NOMO-1 (cell line): Measurements from ENCODE around the gene ITPR1.
A peak's percentile ranks its signal among the peaks of the same experiment; 100 is the strongest.
"Not testable (repeated sequence)": the region's sequence is repeated elsewhere in the genome, so short reads cannot be mapped to it uniquely, and the experiment has no call there.

Experiments
- DNase-seq, 2 experiments: peaks; one replicate each; lab custom pipeline; 2025; ENCODE audit not compliant: unreplicated experiment in 2 of 2; lab: John Stamatoyannopoulos, UW

The ITPR1 gene

DNA sequence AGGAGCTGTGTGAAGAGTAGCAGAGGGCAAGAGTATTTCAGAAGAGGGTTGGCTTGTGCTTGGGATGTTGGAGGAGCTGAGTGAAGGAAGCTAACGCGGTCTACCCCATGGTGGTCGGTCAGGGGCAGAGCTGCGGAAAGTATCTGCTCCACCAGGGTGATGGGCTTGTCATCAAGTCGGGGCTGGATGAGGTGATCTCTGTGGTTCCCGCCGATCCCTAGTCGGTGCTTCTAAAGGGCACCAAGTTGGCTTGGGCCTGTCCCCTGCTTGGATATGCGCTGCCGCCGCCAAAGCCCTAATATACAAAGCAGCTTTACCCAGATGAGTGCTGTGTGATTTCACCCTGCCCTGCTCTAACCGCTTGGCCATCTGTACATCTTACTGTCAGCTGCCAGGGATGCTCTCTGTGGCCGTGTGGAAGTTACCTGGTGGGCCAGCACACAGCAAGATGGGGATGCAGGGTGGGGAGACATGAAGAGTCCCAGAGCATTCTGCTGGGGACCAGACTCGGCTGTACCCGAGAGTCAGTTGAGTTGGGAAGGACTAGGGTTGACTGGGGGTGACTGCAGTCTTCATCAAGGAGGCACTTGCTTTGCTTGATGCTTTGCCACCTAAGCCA is 260.0 kb downstream of the ITPR1 start:
- DNase-seq = no peak

DNA sequence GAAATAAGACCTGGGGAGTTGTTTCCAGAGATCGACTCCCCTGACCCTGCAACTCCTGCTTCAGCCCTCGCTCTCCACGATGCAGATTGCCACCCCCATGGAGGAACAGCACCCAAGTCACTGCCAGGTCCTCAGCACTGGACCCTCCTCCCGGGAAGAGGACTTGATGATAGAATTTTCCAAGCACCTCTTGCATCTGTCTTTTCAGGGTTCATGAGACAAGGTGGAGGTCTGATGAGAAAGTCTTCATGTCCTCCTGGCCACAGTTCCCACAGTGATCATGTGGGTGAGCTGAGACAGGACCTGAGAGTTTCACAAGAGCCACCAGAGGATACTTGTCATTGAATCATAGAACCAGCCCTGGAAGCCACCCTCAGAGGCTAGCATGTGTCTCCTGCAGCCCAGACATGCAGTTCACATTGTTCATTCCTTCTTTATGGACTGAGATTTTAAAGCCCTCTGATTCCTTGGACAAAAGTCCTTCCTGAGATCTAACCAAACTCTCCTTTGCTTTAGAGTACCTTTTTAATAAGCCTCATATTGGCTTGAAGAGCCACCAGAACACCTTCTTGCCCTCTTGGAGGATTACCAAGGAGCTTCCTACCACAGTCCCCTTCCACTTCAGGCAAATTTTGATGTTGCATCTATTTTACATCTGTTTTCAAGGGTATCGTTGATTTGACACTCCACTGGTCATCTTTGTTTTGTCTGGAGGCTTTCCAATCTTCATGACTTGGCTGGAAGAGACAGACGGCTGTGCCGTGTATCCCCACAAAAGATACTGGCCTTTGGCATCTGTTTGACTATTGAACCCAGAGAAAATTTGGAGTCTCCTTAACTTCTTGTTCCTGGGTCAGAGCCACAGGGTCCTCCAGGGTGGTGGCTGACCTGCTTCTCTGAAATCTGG is 261.3 kb downstream of the ITPR1 start:
- DNase-seq = peak in 1 of 2 experiments; percentile 39

DNA sequence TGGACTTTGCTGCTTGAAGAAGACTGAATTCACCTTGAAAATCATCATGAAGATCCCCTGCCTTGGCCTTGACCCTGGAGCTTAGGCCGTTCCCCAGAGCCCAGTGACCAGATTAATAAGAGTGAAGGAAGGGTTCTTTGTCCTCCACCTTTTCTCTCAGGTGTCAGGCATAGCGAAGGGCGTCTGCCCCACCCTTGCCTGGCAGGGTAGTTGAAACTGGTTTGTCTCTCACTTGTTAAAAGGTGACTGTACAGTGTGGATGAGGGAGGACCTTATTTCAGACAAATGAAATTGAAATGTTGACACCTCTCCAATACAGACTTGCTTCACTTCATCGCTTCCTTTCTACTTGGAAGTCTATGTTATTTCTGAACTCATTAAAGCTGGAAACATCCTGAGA is 262.4 kb downstream of the ITPR1 start:
- DNase-seq = no peak

DNA sequence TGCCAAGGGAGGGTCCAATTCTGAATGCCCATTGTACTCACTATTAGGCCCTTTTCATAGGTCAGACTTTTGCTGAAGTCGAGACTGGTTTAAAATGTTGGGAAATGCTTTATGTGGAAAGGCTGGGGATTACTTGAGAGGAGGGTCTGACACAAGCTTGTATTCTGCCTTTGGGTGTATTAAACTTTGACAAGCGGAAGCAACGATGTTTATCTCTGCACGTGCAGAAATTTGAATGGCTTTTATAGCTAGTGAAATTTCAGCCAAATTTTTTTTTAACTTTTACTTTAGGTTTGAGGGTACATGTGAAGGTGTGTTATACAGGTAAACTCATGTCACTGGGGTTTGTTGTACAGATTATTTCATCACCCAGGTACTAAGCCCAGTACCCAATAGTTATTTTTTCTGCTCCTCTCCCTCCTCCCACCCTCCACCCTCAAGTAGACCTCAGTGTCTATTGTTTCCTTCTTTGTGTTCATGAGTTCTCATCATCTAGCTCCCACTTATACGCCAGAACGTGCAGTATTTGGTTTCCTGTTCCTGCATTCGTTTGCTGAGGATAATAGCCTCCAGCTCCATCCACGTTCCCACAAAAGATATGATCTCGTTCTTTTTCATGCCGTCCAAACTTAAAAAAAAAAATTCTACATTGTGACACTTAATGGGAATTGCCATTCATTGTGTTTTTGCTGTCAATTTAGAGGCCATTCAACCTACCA is 263.1 kb downstream of the ITPR1 start:
- DNase-seq = no peak

DNA sequence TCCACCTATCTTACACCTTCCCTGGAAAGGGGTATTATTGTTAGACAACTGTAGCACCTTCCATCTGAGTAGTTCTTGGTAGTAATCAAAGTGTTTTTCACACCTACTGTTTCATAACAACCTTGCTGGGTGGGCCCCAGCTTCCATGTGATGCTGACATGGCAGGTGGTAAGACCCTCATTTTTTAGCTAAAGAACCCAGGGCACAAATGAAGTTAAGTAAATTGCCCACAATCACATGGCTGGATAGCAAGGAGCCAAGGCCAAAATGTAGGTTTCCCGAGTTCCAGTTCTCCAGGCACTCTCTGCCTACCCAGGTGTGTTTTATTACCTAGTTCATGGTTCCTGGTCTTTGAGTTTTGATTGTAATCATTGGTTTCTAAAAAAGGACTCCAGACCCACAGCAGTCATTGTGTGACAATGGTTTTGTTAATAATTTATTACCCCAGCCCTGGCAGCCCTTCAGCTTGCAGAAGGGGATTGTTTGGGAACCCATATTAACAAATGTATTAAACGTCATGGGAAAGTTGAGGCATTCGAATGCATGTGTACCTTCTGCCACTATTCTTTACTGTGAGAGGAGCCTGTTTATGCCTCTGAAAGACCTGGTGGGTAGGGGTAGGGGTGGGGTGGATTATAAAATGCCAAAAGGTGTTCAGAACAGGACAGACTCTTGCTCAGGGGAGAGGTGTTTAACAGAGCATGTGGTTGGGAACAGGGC is 263.9 kb downstream of the ITPR1 start:
- DNase-seq = no peak

DNA sequence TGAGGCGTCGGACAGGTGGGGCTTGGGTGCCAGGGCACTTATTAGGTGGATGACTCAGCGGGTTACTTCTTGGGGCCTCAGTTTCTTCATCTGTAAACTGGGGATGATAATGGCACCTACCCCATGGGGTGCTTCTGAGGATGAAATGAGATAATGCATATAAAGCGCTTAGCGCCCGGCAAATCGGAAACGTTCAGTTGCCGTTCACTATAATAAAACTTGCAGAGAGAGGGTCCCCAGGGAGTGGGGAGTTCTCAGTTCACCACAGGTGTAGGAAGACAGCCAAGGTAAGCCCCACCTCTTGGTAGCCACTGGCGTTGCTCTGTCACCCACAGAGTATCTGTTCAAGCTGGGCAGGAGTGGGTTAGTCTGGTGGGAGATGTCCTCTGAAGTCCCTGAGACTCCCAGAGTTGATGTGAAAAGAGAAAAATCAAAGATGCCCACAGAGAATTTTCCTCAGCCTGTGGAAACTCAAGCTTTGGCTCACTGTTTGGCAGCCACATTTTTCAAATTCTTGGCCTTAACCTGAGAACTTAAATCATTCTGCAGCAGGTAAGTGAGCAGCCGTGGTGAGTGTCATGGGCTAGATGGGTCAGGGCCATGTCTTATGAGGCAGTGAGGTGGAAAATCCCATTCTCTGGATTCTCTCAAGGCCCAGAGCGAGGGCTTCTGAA is 264.6 kb downstream of the ITPR1 start:
- DNase-seq = no peak

DNA sequence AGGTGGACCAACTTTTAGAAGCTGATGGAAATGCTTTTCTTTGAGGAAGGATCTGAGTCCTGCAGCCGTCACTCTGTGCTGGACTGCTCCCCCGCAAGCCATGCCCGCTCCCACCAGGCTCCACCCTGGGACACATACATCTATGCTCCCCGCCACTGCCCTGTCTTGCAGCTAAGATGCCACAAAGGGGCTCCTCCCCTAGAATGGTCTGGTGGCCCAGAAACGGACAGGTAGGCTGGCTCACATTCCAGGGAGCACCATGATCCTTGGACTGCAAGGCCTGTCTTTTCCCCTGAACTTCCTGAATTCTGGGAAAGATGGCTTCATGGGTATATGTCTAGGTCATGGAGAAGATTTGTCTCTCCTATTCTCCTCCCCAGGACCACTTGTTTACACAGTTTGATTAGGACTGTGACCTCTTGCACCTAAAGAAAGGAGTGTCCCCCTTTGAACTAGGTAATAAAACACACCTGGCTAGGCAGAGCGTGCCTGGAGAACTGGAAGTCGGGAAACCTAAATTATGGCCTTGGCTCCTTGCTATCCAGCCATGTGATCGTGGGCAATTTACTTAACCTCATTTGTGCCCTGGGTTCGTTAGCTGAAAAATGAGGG is 265.2 kb downstream of the ITPR1 start:
- DNase-seq = no peak

DNA sequence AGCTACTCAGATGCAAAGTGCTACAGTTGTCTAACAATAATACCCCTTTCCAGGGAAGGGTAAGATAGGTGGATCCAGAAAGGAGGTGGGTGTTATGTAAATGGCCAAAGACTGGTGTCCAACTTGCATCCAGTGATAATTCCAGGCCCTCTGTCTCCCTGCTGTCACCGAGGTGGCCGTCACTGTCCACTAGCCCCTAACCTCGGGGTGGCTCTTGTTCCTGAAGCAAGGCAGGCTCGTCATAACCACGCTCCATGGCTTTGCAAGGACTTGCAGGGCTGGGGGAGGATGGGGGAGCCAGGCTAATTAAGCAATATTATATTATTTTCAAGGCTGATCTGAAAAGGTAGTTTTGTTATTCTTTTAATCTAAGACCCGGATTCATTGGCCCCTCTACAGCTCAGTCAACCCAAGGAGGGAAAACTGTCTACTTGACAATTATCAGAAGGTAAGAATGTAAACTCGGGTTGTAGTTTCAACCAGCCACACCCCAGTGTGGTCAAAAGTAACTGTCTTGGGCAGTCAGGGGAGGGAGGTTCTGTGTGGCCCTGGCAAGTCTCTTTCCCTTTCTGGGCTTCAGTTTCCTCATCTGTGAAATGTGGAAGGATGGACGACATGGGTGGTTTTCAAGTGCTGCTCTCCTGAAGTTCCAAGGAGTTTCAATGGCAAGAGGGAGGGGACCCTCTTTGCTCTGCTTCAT is 266.0 kb downstream of the ITPR1 start:
- DNase-seq = peak; percentile 9 to 16

DNA sequence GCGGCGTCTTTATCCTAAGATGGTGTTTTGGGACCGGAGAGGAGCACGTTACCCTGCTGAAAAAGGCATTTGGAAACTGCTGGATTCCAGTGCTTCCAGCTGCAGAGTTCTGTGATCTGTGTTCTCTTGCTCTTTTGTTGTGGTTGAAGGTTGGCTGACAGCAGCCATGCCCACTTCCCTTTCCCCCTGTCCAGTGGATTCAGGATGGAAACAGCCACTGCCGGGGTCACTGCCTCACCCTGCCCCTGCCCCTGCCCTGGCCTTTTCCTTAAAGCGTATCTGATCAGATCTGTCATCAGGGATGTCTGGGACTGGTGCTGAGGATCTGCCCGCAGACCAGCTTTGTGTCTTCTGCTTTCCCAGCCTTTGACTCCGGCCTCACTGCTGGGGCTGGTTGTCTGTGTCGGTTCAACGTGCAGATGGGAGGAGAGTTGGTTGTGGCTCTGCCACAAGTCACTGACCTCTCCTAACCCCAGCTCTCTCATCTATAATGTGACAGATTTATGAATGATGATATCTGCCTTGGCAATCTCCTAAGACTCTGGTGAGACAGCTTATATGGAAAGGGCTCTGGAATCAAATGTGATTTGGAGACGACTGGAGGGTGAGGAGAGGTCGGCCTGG is 266.7 kb downstream of the ITPR1 start:
- peak; percentile 18 to 33 for DNase-seq

DNA sequence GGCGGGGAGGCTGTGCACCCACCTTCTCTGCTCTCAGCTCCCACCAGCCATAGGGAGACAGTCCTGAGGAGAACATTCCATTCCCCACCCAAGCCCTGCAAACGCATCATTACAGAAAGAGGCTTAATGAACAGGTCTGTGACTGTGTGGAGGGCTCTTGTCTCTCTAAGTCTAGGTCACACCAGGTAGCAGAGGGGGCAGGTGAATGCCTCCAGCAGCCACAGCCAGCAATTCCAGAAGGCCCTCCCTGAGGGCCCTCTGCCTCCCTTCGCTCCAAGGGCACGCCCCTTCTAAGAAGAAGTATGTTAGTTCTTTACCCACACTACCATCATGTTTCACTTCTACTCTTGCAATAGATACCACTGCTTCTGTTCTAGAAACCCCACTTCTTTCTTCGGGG is 268.6 kb downstream of the ITPR1 start:
- DNase-seq = no peak

DNA sequence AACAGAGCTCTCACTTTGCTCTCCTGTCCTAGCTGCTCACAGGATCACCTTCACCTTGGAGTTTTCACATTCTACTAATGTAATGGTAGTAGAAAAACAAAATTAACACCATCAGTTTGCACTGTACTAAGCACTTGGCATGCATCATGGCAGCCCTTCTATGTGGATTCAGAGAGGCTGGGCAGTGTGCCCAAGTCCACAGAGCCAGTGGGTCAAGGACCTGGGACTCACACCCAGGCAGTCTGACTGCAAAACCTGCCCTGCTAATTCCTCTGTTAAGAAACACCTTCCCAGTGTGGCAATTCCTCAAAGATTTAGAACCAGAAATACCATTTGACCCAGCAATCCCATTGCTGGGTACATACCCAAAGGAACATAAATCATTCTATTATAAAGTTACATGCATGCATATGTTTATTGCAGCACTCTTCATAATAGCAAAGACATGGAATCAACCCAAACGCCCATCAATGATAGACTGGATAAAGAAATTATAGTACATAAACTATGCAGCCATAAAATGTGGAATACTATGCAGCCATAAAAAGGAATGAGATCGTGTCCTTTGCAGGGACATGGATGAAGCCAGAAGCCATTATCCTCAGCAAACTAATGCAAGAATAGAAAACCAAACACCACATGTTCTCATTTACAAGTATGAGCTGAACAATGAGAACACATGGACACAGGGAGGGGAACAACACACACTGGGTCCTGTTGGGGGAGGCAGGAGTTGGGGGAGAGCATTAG is 269.5 kb downstream of the ITPR1 start:
- not testable (repeated sequence) for DNase-seq

DNA sequence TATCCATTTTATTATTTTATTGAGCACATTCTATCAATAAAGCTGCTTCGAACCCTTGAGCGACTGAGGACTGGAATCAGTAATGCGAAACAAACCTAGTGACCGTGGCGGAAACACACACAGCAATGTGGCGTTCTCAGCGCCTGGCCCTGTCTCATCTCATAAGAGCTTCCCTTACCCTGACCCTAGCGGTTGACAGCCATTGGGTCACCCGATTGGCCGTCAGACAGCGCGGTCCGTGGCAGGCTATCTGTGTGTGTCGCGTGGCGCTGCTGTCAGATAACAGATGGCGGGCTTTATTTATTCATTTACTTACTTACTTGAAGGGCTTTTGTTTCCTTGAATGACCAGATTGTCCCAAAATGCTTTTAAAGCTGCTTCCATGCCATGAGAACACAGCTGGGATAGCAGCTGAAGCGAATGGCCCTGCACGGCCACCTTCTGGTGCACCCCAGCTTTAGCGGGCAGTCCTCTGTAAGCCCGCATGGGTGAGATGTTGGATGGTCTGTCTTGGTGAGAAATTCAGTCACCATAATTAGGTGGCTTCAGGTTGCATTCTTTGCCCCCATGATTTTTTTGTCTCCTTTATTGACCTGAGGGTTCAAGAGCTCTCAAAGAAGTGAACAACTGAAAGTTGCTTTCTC is 270.6 kb downstream of the ITPR1 start:
- DNase-seq = no peak

DNA sequence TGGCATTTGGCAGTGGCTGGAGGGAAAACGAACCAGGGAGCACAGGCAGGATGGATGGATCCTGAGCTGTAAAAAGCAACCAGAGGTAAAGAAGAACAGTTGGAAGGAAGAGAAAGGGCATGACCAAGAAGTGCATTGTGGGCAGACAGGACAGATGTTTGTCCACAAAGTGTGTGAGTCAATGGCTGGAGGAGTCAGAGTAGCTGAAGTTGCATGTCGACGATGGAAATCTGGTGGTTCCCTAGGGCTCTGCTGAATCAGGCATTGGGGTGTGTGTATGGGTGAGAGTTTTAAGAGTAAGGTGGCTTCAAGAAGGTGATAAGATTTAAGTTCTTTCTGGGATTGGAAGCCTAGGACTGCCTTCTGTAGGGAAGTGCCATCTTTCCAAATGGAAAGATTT is 272.1 kb downstream of the ITPR1 start:
- no peak for DNase-seq

DNA sequence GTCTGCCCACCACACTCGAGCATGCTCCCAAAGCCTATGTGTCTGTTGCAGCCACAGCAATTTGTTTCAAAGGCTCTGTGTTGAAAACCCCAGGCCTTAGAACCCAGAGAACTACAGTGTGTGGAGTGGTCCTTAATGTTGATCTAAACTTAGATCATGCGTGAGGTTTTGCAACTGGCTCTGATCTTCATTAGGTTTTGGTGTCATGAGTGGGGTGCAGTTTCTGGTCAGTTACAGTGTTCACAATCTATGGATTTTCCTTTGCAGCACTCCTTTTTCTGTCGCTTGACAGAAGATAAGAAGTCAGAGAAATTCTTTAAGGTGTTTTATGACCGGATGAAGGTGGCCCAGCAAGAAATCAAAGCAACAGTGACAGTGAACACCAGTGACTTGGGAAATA is 273.1 kb downstream of the ITPR1 start:
- no peak for DNase-seq

DNA sequence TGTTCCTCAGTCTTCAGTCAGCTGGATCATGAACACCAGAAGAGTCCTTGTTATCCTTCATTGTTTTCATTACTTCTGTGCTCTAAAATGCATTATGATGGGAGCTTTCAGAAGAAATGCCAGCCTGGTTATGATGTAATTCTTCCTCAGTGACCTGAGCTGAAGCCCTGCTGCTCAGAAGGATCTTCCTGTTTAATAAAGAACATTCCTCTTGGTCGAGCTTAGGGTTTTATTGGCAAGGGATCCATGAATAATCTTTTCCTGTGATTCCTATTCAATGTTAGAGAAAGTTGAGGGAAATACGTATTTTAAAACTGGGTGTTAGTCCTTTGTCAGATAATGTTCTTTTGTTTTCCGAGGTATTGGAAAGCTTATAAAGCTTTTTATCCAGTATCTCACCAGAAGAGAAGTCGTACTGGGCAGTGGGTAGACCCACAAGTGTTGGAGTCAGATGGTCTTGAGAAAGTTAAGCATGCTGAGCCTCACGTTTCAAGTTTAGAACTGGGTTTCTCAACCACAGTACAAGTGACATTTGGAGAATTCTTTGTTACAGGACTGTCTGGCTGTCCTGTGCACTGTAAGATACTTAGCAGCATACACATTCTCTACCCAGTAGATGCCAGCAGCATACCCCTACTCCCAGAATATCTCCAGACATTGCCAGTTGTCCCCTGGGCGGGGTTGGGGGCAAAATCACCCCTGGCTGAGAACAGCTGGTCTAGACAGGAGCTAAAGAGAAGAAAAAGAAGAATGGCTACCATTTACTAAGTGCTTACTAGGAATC is 273.8 kb downstream of the ITPR1 start:
- DNase-seq = no peak

DNA sequence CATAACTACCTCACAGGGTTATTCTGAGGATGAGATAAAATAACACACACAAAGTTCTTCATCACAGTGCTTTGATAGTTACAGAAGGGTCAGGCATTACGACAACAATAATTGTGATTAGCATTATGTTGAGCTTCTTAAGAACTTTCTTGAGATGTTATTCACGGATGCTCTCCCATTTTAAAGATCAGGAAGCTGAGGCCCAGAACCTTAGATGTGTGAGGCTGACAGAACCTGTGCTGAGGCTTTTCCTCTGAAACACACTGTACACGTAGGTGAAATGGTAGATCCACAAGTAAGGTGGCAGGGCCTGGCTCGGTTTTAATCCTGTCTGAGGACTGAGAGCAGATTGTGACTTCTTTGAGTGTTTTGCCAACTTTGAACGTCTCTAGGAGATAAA is 274.9 kb downstream of the ITPR1 start:
- DNase-seq = no peak

DNA sequence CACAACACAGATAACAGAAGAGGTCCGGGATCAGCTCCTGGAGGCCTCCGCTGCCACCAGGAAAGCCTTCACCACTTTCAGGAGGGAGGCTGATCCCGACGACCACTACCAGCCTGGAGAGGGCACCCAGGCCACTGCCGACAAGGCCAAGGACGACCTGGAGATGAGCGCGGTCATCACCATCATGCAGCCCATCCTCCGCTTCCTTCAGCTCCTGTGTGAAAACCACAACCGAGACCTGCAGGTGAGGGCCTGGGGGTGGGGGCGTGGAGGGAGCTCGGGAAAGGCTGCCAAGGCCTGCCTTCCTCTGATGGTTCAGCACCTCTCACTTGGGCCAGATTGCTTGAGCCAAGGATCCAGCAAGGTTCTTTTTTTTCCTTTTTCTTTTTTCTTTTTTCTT is 275.4 kb downstream of the ITPR1 start:
- DNase-seq = no peak
